Measurements from ENCODE around the gene RAB6B.

Gene RAB6B

GRCh38 chr3:133881492-133881891 lies 14.2 kb downstream of the RAB6B start:
- no peak for DNase-seq (ENCODE audit: low read depth in 3 of 3)

GRCh38 chr3:133880886-133881455 lies 14.7 kb downstream of the RAB6B start:
- no peak for DNase-seq (ENCODE audit: low read depth in 3 of 3)

- no peak for DNase-seq (ENCODE audit: low read depth in 3 of 3)
Observed at GRCh38 chr3:133880287-133880686, 15.4 kb downstream of the RAB6B start.

GRCh38 chr3:133878518-133878917 lies 17.2 kb downstream of the RAB6B start:
- DNase-seq (ENCODE audit: low read depth in 3 of 3), result no peak

- no peak for DNase-seq (ENCODE audit: low read depth in 3 of 3)
Observed at GRCh38 chr3:133877221-133877620, 18.5 kb downstream of the RAB6B start.

- DNase-seq (ENCODE audit: low read depth in 3 of 3), result no peak
Observed at GRCh38 chr3:133874761-133875438, 20.8 kb downstream of the RAB6B start.

- DNase-seq (ENCODE audit: low read depth in 3 of 3), result no peak
Observed at GRCh38 chr3:133874344-133874743, 21.3 kb downstream of the RAB6B start.

GRCh38 chr3:133872781-133873180 lies 22.9 kb downstream of the RAB6B start:
- no peak for DNase-seq (ENCODE audit: low read depth in 3 of 3)

- no peak for DNase-seq (ENCODE audit: low read depth in 3 of 3)
Observed at GRCh38 chr3:133872161-133872560, 23.5 kb downstream of the RAB6B start.

- no peak for DNase-seq (ENCODE audit: low read depth in 3 of 3)
Observed at GRCh38 chr3:133871368-133872090, 24.2 kb downstream of the RAB6B start.

GRCh38 chr3:133870822-133871221 lies 24.9 kb downstream of the RAB6B start:
- DNase-seq (ENCODE audit: low read depth in 3 of 3), result no peak

GRCh38 chr3:133869586-133869985 lies 26.1 kb downstream of the RAB6B start:
- DNase-seq (ENCODE audit: low read depth in 3 of 3), result no peak

GRCh38 chr3:133868758-133869475 lies 26.8 kb downstream of the RAB6B start:
- no peak for DNase-seq (ENCODE audit: low read depth in 3 of 3)

GRCh38 chr3:133868186-133868585 lies 27.5 kb downstream of the RAB6B start:
- DNase-seq (ENCODE audit: low read depth in 3 of 3), result no peak

GRCh38 chr3:133866141-133866540 lies 29.5 kb downstream of the RAB6B start:
- no peak for DNase-seq (ENCODE audit: low read depth in 3 of 3)

- DNase-seq (ENCODE audit: low read depth in 3 of 3), result no peak
Observed at GRCh38 chr3:133865136-133865855, 30.4 kb downstream of the RAB6B start.

GRCh38 chr3:133864616-133865015 lies 31.1 kb downstream of the RAB6B start:
- no peak for DNase-seq (ENCODE audit: low read depth in 3 of 3)

- DNase-seq (ENCODE audit: low read depth in 3 of 3), result no peak
Observed at GRCh38 chr3:133863911-133864310, 31.8 kb downstream of the RAB6B start.

GRCh38 chr3:133862161-133862560 lies 33.5 kb downstream of the RAB6B start:
- DNase-seq (ENCODE audit: low read depth in 3 of 3), result no peak

GRCh38 chr3:133860519-133860918 lies 35.2 kb downstream of the RAB6B start:
- no peak for DNase-seq (ENCODE audit: low read depth in 3 of 3)

- DNase-seq (ENCODE audit: low read depth in 3 of 3), result no peak
Observed at GRCh38 chr3:133859381-133860234, 36.1 kb downstream of the RAB6B start.

All from stimulated activated CD4-positive, alpha-beta T cell treated with anti-CD3 and anti-CD28 coated beads, TNF-alpha, amount 100 ng/mL, for 4 hours (primary cell).